Motor neuron (in vitro differentiated cells): Measurements from ENCODE around the gene ABHD8. TPM values are rescaled to one million over a fixed set of nuclear protein-coding genes. Genes with fewer than 3 reads are reported as not detected.

Source experiments
- ATAC-seq, 8 experiments: fragments of 200-7000 bp; cut with Tn5 transposase; replicated peaks in 6 of 8; 2 replicates each; pipeline ENCODE4 v1.8.0; 2021; ENCODE audit warnings: mild to moderate bottlenecking in 8 of 8, moderate library complexity in 8 of 8
- H3K27ac ChIP-seq, 2 donors: fragments of 250-450 bp; sonication (Bioruptor Pico); 2 replicates each; pipeline ENCODE4 v1.9.0; 2021; ENCODE audit warnings: antibody characterized with exemption in 2 of 2, mild to moderate bottlenecking in 2 of 2, moderate library complexity in 1 of 2
- H3K4me1 ChIP-seq, 2 donors: fragments of 250-450 bp; sonication (Bioruptor Pico); replicated peaks in 1 of 2; 2 replicates each; pipeline ENCODE4 v1.6.1; 2021; ENCODE audit warnings: antibody characterized with exemption in 2 of 2, mild to moderate bottlenecking in 2 of 2, moderate library complexity in 1 of 2
- H3K4me3 ChIP-seq, 5 donors: fragments of 250-450 bp; sonication (Bioruptor Pico); 2 replicates each; pipeline ENCODE4 v1.9.0; 2021; ENCODE audit warnings: antibody characterized with exemption in 5 of 5, mild to moderate bottlenecking in 5 of 5, moderate library complexity in 4 of 5
- WGBS, 10 experiments: fragments of 450-650 bp; shearing (Covaris generic); methylation state at CpG; one replicate each; pipeline ENCODE4 v1.0.0; 2022; 5-methylcytosine and 5-hydroxymethylcytosine counted together
- in situ Hi-C, 9 experiments: fragments of 400-800 bp; cut with MboI; loops; one replicate each; pipeline ENCODE4 v1.15.0; 2021; ENCODE audit warnings: low sequenced_read_pairs in 9 of 9, low pct_unique_long_range_greater_than_20kb in 2 of 9; ENCODE audit not compliant: unreplicated experiment in 9 of 9
- total RNA-seq, 8 experiments: library from RNA; unstranded; fragments of 300-600 nt; gene quantifications; 2 replicates each; pipeline versions ENCODE4 v1.2.3 to v1.2.4, GENCODE V29; 2022

ABHD8 gene
- total RNA-seq, 8 experiments from 2014 or later = 6.2 to 16.2 (median 8.2) TPM

GRCh38 chr19:17243211-17243829 lies 59.9 kb downstream of the ABHD8 start:
- Histone ChIP-seq H3K4me1 (peaks cover 30 to 35% of the 10 kb centered on the region in 2 donors), H3K4me3 (peak overlapping the region; percentile 57 to 89 (median 61)), H3K27ac (peak overlapping the region in 1 of 2 donors; percentile 86)
- in situ Hi-C loops = no loop called here
- ATAC-seq = no peak
- no CpG with 5 or more reads among the region's 8 CpGs for WGBS, 10 experiments

- no peak for ATAC-seq
- H3K4me1 ChIP-seq = peaks cover 25 to 28% of the 10 kb centered on the region in 2 donors
- H3K4me3 ChIP-seq = peak overlapping the region in 1 of 5 donors; percentile 60
- no peak overlapping the region for H3K27ac ChIP-seq
- in situ Hi-C loops = no loop called here
- WGBS, 10 experiments = no CpG with 5 or more reads among the region's 8 CpGs
These were observed 60.6 kb downstream of the ABHD8 start for GRCh38 chr19:17242431-17243208.

Other genes with a start within 250 kb of the ABHD8 start
- 10 to 100 TPM in 3 of 8 experiments, 1 to 10 TPM in 5; 3.4 to 14.8 (median 6.4) TPM for gene HAUS8, start 228.0 kb downstream of the ABHD8 start, total RNA-seq
- gene MYO9B, start 227.6 kb downstream of the ABHD8 start, total RNA-seq = 10 to 100 TPM; 16.4 to 43.5 (median 27.3) TPM
- gene USE1, start 88.1 kb downstream of the ABHD8 start, total RNA-seq = 10 to 100 TPM; 14.7 to 31.0 (median 22.9) TPM
- gene OCEL1, start 77.2 kb downstream of the ABHD8 start, total RNA-seq = 10 to 100 TPM in 3 of 8 experiments, 1 to 10 TPM in 5; 5.4 to 19.2 (median 9.5) TPM
- 10 to 100 TPM; 16.7 to 27.0 (median 19.5) TPM for gene NR2F6, start 57.5 kb downstream of the ABHD8 start, total RNA-seq
- gene USHBP1, start 38.7 kb downstream of the ABHD8 start, total RNA-seq = under 1 TPM in 7 of 8 experiments, not detected in 1; 0.07 to 0.59 (median 0.27) TPM
- gene BABAM1, start 36.0 kb downstream of the ABHD8 start, total RNA-seq = 10 to 100 TPM; 50.6 to 91.4 (median 64.5) TPM
- 1 to 10 TPM in 6 of 8 experiments, under 1 TPM in 2; 0.46 to 2.9 (median 1.4) TPM for gene ANKLE1, start 21.5 kb downstream of the ABHD8 start, total RNA-seq
- gene MRPL34, start 2.4 kb upstream of the ABHD8 start, total RNA-seq = 10 to 100 TPM; 31.8 to 72.9 (median 50.1) TPM
- 10 to 100 TPM; 39.4 to 85.9 (median 67.4) TPM for gene DDA1, start 6.1 kb upstream of the ABHD8 start, total RNA-seq
- gene ANO8, start 31.4 kb upstream of the ABHD8 start, total RNA-seq = 10 to 100 TPM in 5 of 8 experiments, 1 to 10 TPM in 3; 1.3 to 18.0 (median 10.8) TPM
- 10 to 100 TPM in 7 of 8 experiments, 1 to 10 TPM in 1; 9.0 to 31.3 (median 17.0) TPM for gene GTPBP3, start 34.1 kb upstream of the ABHD8 start, total RNA-seq
- gene PLVAP, start 73.9 kb upstream of the ABHD8 start, total RNA-seq = 1 to 10 TPM in 1 of 8 experiments, under 1 TPM in 6, not detected in 1; 0.05 to 2.5 (median 0.27) TPM
- gene CCDC194, start 90.8 kb upstream of the ABHD8 start, total RNA-seq = 1 to 10 TPM in 1 of 8 experiments, under 1 TPM in 3, not detected in 4; 0.22 to 1.1 (median 0.39) TPM
- 100 to 1,000 TPM in 1 of 8 experiments, 10 to 100 TPM in 5, 1 to 10 TPM in 2; 6.8 to 217 (median 31.0) TPM for gene BST2, start 102.2 kb upstream of the ABHD8 start, total RNA-seq
- 10 to 100 TPM; 23.2 to 52.3 (median 37.9) TPM for gene MVB12A, start 116.6 kb upstream of the ABHD8 start, total RNA-seq
- gene TMEM221, start 145.2 kb upstream of the ABHD8 start, total RNA-seq = 1 to 10 TPM in 1 of 8 experiments, under 1 TPM in 6, not detected in 1; 0.23 to 1.7 (median 0.29) TPM
- gene NXNL1, start 157.5 kb upstream of the ABHD8 start, total RNA-seq = not detected
- 10 to 100 TPM in 5 of 8 experiments, 1 to 10 TPM in 3; 6.5 to 30.5 (median 10.5) TPM for gene SLC27A1, start 167.1 kb upstream of the ABHD8 start, total RNA-seq
- gene PGLS, start 208.2 kb upstream of the ABHD8 start, total RNA-seq = 10 to 100 TPM; 42.0 to 83.7 (median 60.5) TPM